H1 (cell line): ENCODE data around the gene RNMT.

Experiments used
- CTCF ChIP-seq, 3 experiments: IDR thresholded peaks; 1 replicate in 2 of 3; 2 replicates in 1 of 3; pipeline versions ENCODE4 v1.5.1 to v1.6.1; 2011; ENCODE audit warnings: low read length in 3 of 3, mild to moderate bottlenecking in 3 of 3, inconsistent platforms in 2 of 3, low read depth in 1 of 3, moderate library complexity in 1 of 3; ENCODE audit not compliant: insufficient read depth in 1 of 3; ENCODE audit errors: control extremely low read depth in 1 of 3
- JUND ChIP-seq: IDR thresholded peaks from 2 replicates; pipeline ENCODE4 v1.6.1; 2011; ENCODE audit warnings: mild to moderate bottlenecking, improper control_type of control experiment, low read length
- POLR2A ChIP-seq, 2 experiments: IDR thresholded peaks; 1 replicate in 1 of 2; 2 replicates in 1 of 2; pipeline ENCODE4 v1.6.1; 2011; ENCODE audit warnings: low read depth in 2 of 2, low read length in 2 of 2, mild to moderate bottlenecking in 2 of 2; ENCODE audit errors: control extremely low read depth in 1 of 2
- SP1 ChIP-seq: IDR thresholded peaks from 2 replicates; pipeline ENCODE4 v1.6.1; 2011; ENCODE audit warnings: low read depth, low read length

GRCh38 chr18:13712400-13713131 is 13.9 kb upstream of the RNMT start:
- TF ChIP-seq SP1 (no peak), CTCF (IDR thresholded peaks at IDR 0.05; ENCODE audit: control extremely low read depth in 1 of 3, insufficient read depth in 1 of 3, low read depth in 1 of 3, low read length in 3 of 3) (no peak), JUND (no peak), POLR2A (IDR thresholded peaks at IDR 0.05; ENCODE audit: control extremely low read depth in 1 of 2, low read depth in 2 of 2, low read length in 2 of 2) (no peak)
